A673 (cell line): ENCODE data around the gene OS9.

Source experiments
- EZH2 ChIP-seq: fragments of 200-600 bp; sonication (generic); IDR thresholded peaks from 2 replicates; pipeline ENCODE4 v1.6.1; 2017; ENCODE audit warnings: borderline replicate concordance, low read depth, mild to moderate bottlenecking, mixed read lengths, antibody characterized with exemption, low read length; ENCODE audit not compliant: poor library complexity, severe bottlenecking
- TF ChIP-seq, protein P1 (sequence below): fragments of 300-800, 200-600 bp; sonication (generic); conservative IDR thresholded peaks from 2 replicates; pipeline ENCODE4 v1.5.1; 2017; ENCODE audit warnings: low read depth, mild to moderate bottlenecking, antibody characterized with exemption, low read length, moderate library complexity, mixed read lengths

DNA sequence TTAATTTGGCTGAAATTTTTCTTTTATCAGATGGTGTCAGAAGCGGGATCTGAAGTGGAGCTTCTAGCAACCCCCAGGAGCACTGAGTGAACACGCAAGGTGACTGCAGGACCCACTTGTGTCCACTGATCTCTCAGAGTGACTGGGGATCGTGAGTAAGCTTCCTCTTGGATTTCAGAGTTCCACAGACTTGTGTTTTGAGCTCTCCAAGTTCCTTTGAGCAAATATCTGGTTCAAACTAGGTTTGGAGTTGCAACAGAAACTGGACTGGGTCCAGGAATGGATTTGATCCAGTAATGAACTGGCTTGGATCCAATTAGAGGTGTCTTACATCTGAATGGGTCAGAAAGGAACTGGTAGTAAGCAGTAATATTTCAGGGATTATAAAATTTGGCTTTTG is 36.2 kb upstream of the OS9 start:
- TF ChIP-seq, protein P1, sequence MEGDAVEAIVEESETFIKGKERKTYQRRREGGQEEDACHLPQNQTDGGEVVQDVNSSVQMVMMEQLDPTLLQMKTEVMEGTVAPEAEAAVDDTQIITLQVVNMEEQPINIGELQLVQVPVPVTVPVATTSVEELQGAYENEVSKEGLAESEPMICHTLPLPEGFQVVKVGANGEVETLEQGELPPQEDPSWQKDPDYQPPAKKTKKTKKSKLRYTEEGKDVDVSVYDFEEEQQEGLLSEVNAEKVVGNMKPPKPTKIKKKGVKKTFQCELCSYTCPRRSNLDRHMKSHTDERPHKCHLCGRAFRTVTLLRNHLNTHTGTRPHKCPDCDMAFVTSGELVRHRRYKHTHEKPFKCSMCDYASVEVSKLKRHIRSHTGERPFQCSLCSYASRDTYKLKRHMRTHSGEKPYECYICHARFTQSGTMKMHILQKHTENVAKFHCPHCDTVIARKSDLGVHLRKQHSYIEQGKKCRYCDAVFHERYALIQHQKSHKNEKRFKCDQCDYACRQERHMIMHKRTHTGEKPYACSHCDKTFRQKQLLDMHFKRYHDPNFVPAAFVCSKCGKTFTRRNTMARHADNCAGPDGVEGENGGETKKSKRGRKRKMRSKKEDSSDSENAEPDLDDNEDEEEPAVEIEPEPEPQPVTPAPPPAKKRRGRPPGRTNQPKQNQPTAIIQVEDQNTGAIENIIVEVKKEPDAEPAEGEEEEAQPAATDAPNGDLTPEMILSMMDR, result no peak
- TF ChIP-seq EZH2, result no peak
